Stimulated activated CD4-positive, alpha-beta T cell treated with anti-CD3 and anti-CD28 coated beads, Interleukin-15, amount 100 ng/mL, for 24 hours (primary cell): Measurements from ENCODE around the gene ITSN1.
A peak's percentile ranks its signal among the peaks of the same experiment; 100 is the strongest.

Experiments used
- DNase-seq: peaks from one replicate; pipeline ENCODE4 v3.0.0-alpha.2; 2020

The ITSN1 gene

DNA sequence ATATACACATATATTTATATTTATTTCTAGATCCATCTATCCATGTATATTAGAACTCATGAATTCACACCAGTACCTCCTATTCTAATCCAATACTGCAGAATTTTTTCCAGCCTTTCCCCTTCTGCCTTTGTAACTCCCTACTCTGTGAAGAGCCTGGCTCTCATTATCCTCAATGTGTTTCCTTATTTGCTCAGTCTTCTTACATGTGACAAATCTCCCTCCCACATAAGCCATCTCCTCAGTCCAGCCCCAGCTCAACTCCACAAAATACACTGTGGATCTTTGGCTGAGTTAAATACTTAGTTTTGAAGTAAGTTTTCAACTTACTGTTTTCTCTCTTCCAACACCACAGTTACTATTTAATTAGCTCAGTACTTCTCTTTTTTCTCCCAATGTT is 227.6 kb downstream of the ITSN1 start:
- DNase-seq, result no peak

DNA sequence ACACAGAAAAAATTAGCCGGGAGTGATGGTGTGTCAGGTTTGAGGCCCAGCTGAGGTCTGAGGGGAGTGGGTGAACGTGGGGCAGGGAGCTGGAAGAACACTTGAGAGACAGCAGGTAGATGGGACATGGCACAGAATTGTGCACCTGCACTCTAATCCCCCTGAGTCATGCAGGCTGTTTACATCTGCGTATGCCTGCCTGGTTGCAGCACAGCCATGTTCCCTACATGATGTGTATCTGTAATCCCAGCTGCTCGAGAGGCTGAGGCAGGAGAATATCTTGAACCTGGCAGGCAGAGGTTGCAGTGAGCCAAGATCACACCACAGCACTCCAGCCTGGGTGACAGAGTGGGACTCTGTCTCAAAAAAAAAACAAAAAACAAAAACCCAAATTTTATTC is 228.5 kb downstream of the ITSN1 start:
- no peak for DNase-seq

DNA sequence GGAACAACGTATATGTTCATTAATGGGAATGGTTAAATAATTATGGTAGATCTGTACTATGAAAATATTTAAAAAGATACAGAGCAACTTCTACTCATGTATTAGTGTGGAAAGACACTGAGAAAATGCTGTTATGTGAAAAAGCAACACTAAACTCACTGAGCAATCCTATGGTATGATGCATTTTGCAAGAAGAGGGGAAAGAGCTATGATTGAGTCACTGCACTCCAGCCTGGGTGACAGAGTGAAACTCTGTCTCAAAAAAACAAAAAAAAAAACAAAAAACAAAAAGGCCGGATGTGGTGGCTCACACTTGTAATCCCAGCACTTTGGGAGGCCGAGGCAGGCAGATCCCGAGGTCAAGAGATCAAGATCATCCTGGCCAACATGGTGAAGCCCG is 228.9 kb downstream of the ITSN1 start:
- DNase-seq, result no peak

DNA sequence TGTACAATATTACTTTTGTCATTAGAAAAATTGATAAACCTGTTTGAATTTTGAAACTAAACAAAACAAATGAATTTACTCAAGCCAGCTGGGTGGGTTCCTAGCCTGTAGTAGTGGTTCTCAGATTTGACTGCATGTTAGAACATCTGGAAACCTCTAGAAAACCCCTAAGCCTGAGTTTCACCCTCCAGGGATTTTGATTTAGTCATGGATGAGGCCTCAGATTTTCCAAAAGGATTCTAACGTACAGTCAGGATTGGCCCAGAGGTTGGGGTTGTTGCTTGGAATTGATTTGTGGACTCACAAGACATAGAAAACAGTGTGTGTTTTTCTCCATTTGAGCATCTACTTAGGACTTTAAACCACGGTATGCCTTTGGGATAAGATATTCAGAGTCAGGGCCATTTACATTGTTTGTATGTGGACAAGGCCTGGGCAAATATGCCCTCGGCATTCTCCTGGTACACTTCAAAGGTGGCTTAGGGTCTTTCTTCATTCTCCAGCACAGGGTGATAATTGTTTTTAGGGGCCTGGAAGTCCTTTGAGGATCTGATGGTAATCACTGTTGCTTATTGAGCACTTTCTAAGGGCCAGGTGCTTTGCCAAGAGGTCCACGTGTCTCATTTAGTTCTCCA is 230.7 kb downstream of the ITSN1 start:
- DNase-seq, result no peak

DNA sequence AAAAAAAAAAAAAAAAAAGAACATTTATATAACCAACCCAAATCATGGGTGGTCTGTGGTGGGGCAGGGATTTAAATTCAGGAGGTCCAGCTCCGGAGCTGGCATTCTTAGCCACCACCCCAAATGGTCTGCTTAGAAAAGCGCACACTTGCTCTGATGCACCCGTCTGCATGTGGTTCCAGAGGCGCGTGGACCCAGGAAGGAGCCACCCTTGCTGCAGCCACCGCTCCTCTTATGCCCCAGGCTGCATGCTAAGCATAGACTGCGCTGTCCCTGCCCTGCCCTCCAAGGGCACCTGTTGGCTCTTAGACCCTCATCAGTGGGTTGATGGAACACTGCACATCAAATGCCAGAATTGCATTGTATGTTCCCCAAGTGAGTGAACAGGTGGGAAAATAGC is 231.9 kb downstream of the ITSN1 start:
- DNase-seq, result no peak

DNA sequence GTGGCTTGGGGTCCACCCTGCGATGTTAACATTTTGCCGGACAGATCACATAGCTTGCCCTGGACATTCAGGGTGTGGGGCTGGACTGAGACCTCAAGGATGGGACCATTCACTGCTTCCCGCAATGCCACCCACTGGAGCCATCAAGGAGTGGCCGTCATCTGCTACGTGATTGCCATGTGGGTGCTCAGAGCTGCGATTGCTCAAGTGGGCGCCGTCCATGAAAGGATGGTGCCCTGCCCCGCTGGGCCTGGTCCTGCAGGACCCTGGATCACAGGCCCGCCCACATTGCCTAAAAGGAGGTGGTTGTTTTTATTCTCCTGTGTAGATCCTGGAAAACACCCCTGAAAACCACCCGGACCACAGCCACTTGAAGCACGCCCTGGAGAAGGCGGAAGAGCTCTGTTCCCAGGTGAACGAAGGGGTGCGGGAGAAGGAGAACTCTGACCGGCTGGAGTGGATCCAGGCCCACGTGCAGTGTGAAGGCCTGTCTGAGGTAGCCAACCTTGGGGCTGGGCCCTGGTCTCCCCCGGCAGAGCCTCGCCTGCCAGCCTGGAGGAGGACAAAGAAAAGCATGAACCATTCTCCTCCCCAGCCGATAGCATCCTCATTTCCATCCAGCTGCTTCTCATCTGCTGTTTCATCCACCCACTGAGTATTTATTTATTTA is 232.9 kb downstream of the ITSN1 start:
- DNase-seq, result no peak

DNA sequence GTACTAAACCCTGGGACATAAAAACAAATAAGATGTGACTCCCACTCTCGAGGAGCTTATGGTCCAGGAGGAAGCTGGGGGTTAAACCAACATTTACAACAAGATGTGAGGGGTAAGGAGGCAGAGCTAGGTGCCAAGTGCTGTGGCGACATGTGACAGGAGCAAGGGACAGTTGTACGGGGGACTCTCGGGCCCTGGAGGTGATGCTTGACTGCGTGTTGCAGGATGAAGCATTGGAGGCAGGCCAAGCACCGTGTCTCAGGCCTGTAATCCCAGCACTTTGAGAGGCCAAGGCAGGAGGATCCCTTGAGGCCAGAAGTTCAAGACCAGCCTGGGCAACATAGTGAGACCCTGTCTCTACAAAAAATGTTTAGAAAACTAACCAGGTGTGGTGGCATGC is 236.5 kb downstream of the ITSN1 start:
- DNase-seq, result no peak

DNA sequence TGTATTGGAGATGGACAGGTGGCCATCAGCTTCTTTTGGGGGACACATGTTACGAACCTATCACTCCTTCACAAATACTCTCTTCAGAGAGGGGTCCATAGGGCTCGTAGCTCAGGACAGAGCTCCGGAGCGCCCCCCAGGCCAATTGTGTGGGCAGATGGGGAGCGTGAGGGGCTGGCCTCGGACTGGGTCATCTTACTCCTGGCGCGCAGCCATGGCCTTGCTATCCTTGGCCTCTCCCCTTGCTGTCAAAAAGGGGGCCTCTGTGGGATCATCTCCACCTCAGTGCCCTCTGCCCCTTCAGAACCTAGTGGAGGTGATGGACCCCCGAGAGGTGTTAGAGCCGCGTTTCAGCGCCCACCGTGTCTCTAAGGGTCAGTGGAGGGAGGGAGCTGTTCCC is 238.3 kb downstream of the ITSN1 start:
- DNase-seq, result no peak

DNA sequence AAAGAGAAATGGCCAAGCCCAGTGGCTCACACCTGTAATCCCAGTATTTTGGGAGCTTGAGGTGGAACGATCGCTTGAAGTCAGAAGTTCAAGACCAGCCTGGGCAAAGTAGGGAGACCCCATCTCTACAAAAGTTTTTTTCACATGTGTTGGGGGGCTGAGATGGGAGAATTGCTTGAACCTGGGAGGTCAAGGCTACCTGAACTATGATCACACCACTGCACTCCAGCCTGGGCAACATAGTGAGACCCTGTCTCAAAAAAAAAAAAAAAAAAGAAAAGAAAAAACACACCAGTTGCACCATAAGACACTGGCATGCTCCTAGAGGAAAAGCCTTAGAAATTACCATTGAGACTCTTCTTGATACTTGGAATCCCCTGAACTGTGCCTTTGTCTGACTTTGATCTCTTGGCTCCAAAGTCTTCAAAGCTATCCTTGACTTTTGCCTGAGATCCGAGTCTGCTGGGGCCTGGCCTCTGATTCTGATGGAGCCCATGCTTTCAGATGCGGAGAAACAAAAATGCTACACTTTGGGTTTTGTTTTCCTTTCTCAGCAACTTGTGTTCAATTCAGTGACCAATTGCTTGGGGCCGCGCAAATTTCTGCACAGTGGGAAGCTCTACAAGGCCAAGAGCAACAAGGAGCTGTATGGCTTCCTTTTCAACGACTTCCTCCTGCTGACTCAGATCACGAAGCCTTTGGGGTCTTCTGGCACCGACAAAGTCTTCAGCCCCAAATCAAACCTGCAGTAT is 239.6 kb downstream of the ITSN1 start:
- no peak for DNase-seq

DNA sequence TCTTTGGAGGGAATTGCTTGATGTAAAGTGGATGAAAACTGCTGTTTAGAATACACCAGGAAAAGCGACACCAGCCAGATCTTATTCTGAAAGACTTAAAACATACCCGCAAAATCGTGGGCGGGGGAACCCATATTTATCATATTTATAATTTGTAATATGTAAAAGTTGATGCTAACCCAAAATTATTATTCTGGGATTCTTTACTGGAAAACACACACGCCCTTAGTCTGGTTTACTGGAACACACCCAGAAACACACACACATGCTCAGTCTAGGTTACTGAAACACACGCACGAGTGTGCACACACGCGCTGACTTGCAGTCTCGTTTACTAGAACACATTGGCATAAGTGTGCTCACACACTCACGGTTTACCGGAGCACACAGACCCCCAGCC is 240.8 kb downstream of the ITSN1 start:
- DNase-seq, result no peak

DNA sequence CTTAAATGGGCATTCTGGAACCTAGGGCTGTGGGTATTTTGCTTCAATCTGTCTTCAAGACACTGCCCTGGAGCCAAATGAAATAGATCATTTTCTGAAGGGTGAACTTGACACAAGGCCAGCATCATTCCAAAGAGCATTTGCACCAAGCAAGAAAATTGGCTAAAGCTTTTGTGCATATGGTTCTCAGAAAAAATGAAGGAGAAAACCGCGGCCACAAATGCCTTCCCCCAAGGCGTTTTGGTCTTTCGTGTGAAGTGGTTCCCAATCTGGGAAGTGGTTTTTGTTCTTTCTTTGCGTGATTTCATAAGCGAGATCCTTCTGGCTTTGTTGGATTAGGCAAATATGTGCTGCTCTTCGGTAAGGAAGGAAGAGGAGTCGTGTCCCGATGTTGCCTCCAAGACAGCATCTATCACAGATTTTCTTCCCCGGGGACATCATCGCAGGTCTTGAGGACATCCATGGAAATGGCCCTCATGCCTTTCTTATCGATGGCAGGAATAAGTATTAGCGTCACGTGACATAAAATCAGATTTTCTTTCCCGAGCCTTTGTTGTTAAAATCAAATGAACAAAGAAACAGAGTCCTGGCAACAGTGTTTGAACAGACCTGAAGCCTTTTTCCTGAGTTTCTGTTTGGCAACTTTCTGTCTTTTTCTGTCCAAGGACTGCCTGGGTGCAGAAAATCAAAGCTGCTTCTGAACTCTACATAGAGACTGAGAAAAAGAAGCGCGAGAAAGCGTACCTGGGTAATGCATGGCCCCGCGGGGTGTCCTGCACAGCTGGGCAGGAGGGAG is 242.3 kb downstream of the ITSN1 start:
- no peak for DNase-seq

DNA sequence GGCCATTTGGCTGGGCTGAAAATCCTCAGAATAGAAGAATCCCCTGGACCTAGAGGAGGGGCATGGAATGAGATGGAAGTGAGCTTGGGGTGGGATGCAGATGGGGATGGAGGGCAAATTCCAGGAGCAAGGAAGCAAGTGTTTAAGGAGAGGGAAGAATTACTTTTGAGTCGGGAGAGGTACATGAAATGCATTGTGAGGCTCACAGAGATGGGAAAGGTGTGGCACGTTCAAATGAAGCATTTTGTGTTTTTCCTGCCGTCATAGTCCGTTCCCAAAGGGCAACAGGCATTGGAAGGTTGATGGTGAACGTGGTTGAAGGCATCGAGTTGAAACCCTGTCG is 242.8 kb downstream of the ITSN1 start:
- no peak for DNase-seq

DNA sequence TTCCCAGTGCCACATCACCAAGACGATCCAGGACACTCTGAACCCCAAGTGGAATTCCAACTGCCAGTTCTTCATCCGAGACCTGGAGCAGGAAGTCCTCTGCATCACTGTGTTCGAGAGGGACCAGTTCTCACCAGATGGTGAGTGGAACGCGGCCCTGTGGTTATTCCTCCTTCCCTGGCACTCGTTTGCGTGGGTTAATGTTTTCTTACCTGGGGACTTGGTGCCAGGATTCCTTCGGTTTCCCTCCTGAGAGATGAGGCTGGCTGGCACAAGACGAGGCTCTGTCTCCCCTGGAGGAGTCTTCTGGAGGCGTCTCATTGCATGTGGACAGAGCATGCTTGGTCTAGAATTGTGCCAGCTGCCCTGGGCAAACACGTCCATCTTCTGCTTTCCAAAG is 244.0 kb downstream of the ITSN1 start:
- no peak for DNase-seq

DNA sequence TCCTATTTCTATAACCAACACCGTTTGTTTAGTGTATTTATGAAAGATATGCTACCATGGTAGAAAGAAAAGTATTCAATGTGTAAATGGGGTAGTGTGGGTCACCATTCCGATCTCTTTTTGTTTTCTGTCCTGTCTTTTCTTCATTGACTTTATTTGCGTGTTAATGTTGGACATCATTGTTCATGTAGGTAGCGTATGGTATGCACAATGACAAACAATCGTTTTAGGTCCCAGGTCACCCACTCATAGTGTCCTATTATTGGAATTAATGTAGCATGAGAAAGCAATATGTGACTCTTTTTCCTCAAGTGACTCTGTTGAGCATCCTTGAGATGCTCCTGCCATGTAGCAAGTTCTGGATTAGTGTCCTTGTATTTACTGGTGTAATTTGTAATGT is 247.9 kb downstream of the ITSN1 start:
- no peak for DNase-seq

DNA sequence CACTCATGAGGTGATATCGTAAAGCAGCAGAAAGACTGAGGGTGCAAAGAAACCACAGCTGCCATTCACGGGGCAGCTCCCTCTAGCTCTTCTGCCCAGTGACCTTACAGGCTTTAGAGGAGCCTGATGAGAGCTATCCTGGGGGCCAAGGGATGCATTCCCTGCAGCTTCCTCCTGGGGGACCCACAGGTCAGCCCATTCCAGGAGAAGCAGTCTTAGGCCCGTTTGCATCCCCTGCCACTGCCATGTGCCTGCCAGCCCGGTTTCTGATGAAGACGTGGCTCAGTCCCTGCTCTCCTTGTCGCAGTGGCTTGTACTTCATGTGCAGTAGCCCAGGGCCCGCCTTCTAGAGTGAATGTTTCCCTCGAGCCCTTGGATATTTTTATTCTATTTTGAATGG is 250.6 kb downstream of the ITSN1 start:
- no peak for DNase-seq

DNA sequence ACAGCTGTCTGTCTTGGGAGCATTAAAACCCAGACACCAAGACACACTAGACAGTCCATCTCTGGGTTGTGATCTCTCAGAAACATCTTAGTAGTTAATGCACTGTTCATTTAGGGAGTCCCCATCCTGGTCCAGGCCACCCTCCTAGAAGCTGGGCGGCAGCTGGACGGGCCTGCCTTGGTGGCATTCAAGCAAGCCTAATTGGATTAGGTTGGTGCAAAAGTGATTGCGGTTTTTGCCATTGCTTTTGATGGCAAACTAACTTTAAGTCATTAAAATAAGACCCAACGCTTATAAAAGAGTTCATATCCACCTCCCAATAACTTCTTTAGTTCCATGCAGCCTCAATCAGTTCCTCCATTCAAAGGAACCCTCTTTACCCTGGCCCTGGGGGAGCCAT is 251.6 kb downstream of the ITSN1 start:
- no peak for DNase-seq

DNA sequence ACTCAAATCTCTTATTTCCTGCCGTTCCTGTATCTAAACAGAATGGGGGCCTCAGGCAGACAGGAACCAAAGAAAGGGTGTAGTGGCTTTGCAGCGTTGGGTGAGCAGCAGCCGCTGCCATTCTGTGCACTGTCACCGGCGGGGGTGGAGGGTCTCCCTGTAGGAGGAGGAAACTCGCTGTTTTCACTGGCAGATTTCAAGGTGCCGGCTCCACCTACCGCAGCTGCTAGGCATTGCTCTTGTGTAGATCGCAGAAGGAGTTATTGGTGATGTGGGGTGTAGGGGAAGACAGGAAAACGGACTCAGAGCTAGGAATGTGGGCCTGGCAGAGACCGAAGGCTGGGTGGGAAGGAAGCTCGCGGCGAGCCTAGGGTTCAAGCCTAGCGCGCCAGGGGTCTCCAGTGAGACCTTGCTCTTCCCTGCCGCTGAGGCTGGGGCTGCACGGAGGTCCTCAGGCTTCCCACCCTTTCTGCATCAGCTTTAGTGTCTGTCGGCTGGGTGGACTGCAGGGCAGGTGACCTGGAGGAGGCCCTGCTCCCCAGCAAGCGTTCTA is 252.5 kb downstream of the ITSN1 start:
- DNase-seq, result peak; percentile 82

DNA sequence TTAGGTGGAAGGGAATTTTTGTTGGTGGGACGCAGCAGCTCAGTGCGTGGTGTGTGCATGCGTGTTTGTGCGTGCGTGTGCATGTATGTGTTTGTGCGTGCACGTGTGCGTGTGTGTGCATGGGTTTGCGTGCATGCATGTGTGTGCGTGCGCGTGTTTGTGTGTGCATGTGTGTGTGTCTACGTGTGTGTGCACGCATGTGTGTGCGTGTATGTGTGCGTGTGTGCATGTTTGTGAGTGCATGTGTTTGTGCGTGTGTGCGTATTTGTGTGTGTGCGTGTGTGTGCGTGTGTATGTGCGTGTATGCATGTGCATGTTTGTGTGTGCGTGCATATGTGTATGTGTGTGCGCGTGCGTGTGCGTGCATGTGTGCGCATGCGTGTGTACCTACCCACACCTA is 253.1 kb downstream of the ITSN1 start:
- DNase-seq, result no peak

DNA sequence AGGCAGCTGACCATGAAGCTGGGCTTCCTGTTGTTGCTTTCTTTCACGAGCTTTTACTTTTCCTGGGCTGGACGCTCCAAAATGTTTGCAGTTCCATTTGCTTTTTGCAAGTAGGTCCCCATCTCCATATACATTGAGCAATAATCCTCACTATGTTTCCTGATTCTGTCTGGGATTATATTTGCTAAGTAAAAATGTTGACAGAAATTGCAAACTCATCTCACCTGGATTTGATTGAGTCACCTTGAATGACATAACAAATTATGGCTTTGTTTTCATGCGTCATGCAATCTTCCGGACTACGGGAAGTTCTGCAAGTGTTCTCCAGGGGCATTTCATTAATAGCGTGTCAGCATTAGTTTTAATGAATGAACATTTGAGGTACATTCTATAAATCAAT is 254.4 kb downstream of the ITSN1 start:
- DNase-seq, result no peak

DNA sequence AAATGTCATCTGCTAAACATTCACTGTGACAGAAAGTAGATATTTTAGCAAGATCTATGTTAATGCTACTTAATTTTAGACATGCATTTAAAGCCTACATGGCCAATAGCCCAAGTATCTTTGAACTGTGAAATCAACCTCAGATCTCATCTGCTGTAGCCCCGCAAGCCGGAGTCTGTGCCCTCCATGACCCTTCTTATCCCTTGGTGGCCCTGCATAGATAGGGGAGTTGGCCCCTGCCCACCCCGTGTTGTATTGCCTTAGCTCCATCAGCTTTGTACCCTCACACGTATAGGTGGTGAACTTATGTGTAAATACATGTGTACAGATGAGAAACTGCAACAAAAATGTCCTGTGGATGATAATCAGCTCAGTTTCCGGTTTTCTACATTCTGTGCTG is 254.8 kb downstream of the ITSN1 start:
- no peak for DNase-seq

DNA sequence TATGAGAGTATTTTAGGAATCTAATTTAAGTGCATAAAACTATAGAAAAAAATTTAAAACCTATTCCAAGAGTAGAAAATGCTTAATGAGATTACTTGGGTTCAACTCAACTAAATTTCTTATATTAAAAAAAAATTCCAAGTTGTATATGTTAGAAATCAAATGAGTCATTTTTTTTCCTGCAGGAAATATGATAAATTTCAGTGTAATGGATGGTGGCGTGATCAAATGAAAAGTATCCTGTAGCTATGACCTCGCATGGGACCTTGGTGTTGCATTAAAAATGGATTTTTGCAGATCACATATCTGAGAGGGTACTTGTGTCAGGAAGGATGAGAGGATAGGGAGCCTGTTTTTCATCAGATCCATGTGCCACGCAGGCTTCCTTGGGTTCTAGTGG is 255.4 kb downstream of the ITSN1 start:
- no peak for DNase-seq

DNA sequence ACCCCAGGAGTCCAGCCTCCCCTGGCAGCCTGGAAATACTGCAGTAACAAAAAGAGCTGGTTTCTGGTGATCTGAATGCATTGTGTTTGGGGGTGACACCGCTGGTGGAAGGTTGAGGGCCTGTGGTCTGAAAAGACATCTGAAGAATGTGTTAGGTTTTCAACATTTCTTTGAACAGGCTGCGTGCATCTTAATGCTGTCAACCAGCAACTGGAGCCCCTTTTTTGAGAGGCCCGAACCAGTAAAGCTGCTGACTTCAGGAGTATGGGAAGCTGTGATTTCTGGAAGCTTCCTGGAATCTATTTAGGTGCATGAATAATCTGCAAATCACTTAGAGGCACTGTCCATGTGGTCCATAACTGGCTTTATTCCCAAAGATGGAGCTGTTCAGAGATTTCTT is 256.3 kb downstream of the ITSN1 start:
- DNase-seq, result no peak

DNA sequence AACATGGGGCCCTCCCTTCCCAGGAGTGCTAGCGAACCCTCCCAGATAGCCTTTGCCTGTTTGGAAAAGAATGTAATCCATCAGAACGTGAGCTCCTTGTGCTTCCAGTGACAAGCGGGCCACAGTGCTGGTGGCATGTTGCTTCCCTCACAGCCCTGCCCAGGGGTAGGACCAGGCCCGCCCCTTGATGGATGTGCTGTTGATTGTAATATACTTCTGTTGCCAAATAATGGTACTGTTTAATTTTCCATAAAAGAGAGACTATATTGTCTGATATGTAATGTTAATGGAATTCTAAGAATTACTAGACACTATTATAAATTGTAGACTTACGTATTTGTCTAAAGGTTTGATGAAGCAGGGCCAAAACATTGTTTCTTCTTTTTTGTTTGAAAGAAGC is 256.9 kb downstream of the ITSN1 start:
- no peak for DNase-seq
